ENCODE data around the gene CDK18. TPM values are rescaled to one million over a fixed set of nuclear protein-coding genes. Genes with fewer than 3 reads are reported as not detected.

Gene CDK18
- total and polyA plus RNA-seq, 2 of the 8 experiments (the other 6 are each of a cell fraction or from before 2014, with no cell fraction given) = 31.2 to 44.0 TPM

GRCh38 chr1:205524794-205525101, 20.3 kb downstream of the CDK18 start:
- CTCF ChIA-PET (ENCODE audit: partially characterized antibody) = interaction anchor here (0.7 to 47.3 kb wide), 65 partner anchors 10 to 270 kb away, joined by 3 to 1626 read pairs (median 8); partner anchors contain the start of genes BLACAT1, CDK18 and KLHDC8A

More at GRCh38 chr1:205524794-205525101, 20.3 kb downstream of the CDK18 start:
- H2BK12ac ChIP-seq (ENCODE audit: low read depth, low read length) = no peak overlapping the region
- no peak overlapping the region for H3K4me3 ChIP-seq (ENCODE audit: extremely low read depth in 1 of 4, insufficient read depth in 2 of 4, low read depth in 3 of 4, low read length in 4 of 4)
- H3K18ac ChIP-seq (ENCODE audit: extremely low read depth, low read length) = no peak overlapping the region
- H2BK20ac ChIP-seq (ENCODE audit: low read length) = no peak overlapping the region
- H4K20me1 ChIP-seq (replicated peaks in 1 of 2; ENCODE audit: control insufficient read depth in 1 of 2, insufficient read depth in 2 of 2, low read length in 2 of 2) = peaks cover 2 to 10% of the 10 kb centered on the region in 2 experiments
- DNase-seq (ENCODE audit: low read depth in 1 of 2, low spot score in 2 of 2) = no peak
- FAIRE-seq = no peak
- H3K23ac ChIP-seq (ENCODE audit: insufficient read length) = no peak overlapping the region
- no peak overlapping the region for H2BK5ac ChIP-seq (ENCODE audit: low read depth, low read length)
- H2AK5ac ChIP-seq (ENCODE audit: low read depth, low read length) = no peak overlapping the region
- H4K5ac ChIP-seq (ENCODE audit: insufficient read length, low read depth, low read length) = no peak overlapping the region
- H2BK15ac ChIP-seq (ENCODE audit: low read length) = no peak overlapping the region
- no peak overlapping the region for H3K14ac ChIP-seq (ENCODE audit: insufficient read length)
- no peak for TF ChIP-seq SP1 (IDR thresholded peaks at IDR 0.05; ENCODE audit: low read depth, low read length)
- no peak for TF ChIP-seq ASH2L (IDR thresholded peaks at IDR 0.05; ENCODE audit: low read length)
- TF ChIP-seq GTF2F1 (IDR thresholded peaks at IDR 0.05; ENCODE audit: borderline replicate concordance, low read depth, low read length) = no peak
- TF ChIP-seq CHD1 (IDR thresholded peaks at IDR 0.05; ENCODE audit: low read depth, low read length) = no peak
- TF ChIP-seq KDM5A (IDR thresholded peaks at IDR 0.05; ENCODE audit: low read length) = no peak
- no peak for TF ChIP-seq KDM1A (IDR thresholded peaks at IDR 0.05; ENCODE audit: borderline replicate concordance, low read length)
- TF ChIP-seq PHF8 (conservative IDR thresholded peaks at IDR 0.05; ENCODE audit: low read depth, low read length) = no peak
- no peak for TF ChIP-seq HDAC2 (IDR thresholded peaks at IDR 0.05; ENCODE audit: borderline replicate concordance in 1 of 2, low read depth in 2 of 2, low read length in 2 of 2)
- no peak for TF ChIP-seq POLR2A (IDR thresholded peaks at IDR 0.05; ENCODE audit: control extremely low read depth in 1 of 2, low read depth in 2 of 2, low read length in 2 of 2)
- no peak for TF ChIP-seq E2F6 (IDR thresholded peaks at IDR 0.05)
- no peak for TF ChIP-seq BCL11A (IDR thresholded peaks at IDR 0.05; ENCODE audit: low read depth in 2 of 2, low read length in 2 of 2)
- TF ChIP-seq SAP30 (IDR thresholded peaks at IDR 0.05; ENCODE audit: insufficient read depth, insufficient replicate concordance, low read length) = no peak
- TF ChIP-seq TBP (IDR thresholded peaks at IDR 0.05; ENCODE audit: low read depth, low read length) = no peak
- TF ChIP-seq RAD21 (IDR thresholded peaks at IDR 0.05 in 1 of 2, conservative IDR thresholded peaks at IDR 0.05 in 1 of 2; ENCODE audit: low read depth in 2 of 2, low read length in 2 of 2) = no peak
- no peak overlapping the region for H2BK120ac ChIP-seq (replicated peaks; ENCODE audit: low read depth, low read length)
- no peaks in the 10 kb centered on the region for H3K9me3 ChIP-seq (ENCODE audit: insufficient read depth in 2 of 2, low read depth in 1 of 2, low read length in 1 of 2)
- H3K4me2 ChIP-seq (ENCODE audit: insufficient read depth in 1 of 2, low read depth in 2 of 2, low read length in 2 of 2) = no peak overlapping the region
- no peak overlapping the region for H3K56ac ChIP-seq (replicated peaks; ENCODE audit: insufficient read length, low read depth, low read length)
- H4K91ac ChIP-seq (replicated peaks; ENCODE audit: insufficient read length, low read length) = no peak overlapping the region
- no peaks in the 10 kb centered on the region for H3K27me3 ChIP-seq (replicated peaks in 1 of 4; ENCODE audit: control insufficient read depth in 3 of 4, extremely low read depth in 1 of 4, insufficient read depth in 3 of 4, low read length in 3 of 4)
- peaks cover 0 to 14% (median 9%) of the 10 kb centered on the region in 4 experiments; a peak in 2 of 8 replicates for H3K36me3 ChIP-seq (ENCODE audit: control insufficient read depth in 2 of 4, insufficient read depth in 4 of 4, low read length in 3 of 4)
- no peak overlapping the region for H3K27ac ChIP-seq (ENCODE audit: low read depth, low read length)
- WGBS, 2 experiments (ENCODE audit: extremely low coverage in 1 of 2, insufficient coverage in 1 of 2, insufficient read length in 1 of 2, insufficient replicate concordance in 2 of 2, low coverage in 1 of 2, low lambda C conversion rate in 2 of 2, missing lambda C conversion rate in 1 of 2) = 91% methylated on average over 4 of the region's 4 CpGs; no CpG with 5 or more reads in 1 of the 2 experiments
- no peaks in the 10 kb centered on the region for H3K79me1 ChIP-seq (ENCODE audit: low read depth, low read length)
- H3K4me1 ChIP-seq (replicated peaks in 1 of 4; ENCODE audit: control insufficient read depth in 3 of 4, insufficient read depth in 4 of 4, low read length in 3 of 4) = peaks cover 0 to 24% (median 9%) of the 10 kb centered on the region in 4 experiments; a peak in 6 of 7 replicates
- H3K9ac ChIP-seq (replicated peaks in 1 of 4; ENCODE audit: extremely low read depth in 1 of 4, low read depth in 3 of 4, low read length in 3 of 4) = no peak overlapping the region
- H4K8ac ChIP-seq (ENCODE audit: extremely low read depth, insufficient read depth, low read length) = no peak overlapping the region
- POLR2A ChIA-PET (ENCODE audit: partially characterized antibody) = interaction anchor here (0.6 to 2.9 kb wide), 10 partner anchors 9 to 174 kb away, joined by 3 to 14 read pairs (median 3); partner anchors contain the start of genes CDK18 and ELK4
- no peaks in the 10 kb centered on the region for H3K79me2 ChIP-seq (ENCODE audit: control insufficient read depth in 1 of 2, insufficient read depth in 2 of 2, low read length in 2 of 2)
- H3K4ac ChIP-seq (replicated peaks; ENCODE audit: insufficient read length, low read depth, low read length) = no peak overlapping the region
- H2AFZ ChIP-seq (ENCODE audit: low read length) = no peak overlapping the region
- H3K23me2 ChIP-seq (ENCODE audit: low read depth, low read length) = no peaks in the 10 kb centered on the region; the same call in 1 of the 2 replicates
